H9 (cell line): ENCODE results near the gene GSE1. TPM values are rescaled to one million over a fixed set of nuclear protein-coding genes. Genes with fewer than 3 reads are reported as not detected.

Experiments used
- DNase-seq: peaks from one replicate; pipeline ENCODE4 v3.0.0-alpha.2; 2017
- H2AFZ ChIP-seq: one replicate; pipeline ENCODE4 v1.6.1; 2013; ENCODE audit warnings: mild to moderate bottlenecking, low read length, control low read depth, moderate library complexity
- H2AK5ac ChIP-seq: 2 replicates; pipeline ENCODE4 v1.6.1; 2013; ENCODE audit warnings: low read length, control low read depth, mixed read lengths; ENCODE audit not compliant: insufficient read length
- H2BK120ac ChIP-seq: one replicate; pipeline ENCODE4 v1.6.1; 2013; ENCODE audit warnings: low read depth, mild to moderate bottlenecking, low read length, control low read depth, inconsistent platforms; ENCODE audit not compliant: poor library complexity, severe bottlenecking
- H2BK12ac ChIP-seq: 2 replicates; pipeline ENCODE4 v1.6.1; 2013; ENCODE audit warnings: low read length, control low read depth, mixed read lengths, low read depth; ENCODE audit not compliant: insufficient read length
- H2BK15ac ChIP-seq: 2 replicates; pipeline ENCODE4 v1.6.1; 2013; ENCODE audit warnings: low read depth, low read length, control low read depth
- H2BK20ac ChIP-seq: one replicate; pipeline ENCODE4 v1.6.1; 2013; ENCODE audit warnings: low read depth, mild to moderate bottlenecking, low read length, control low read depth, inconsistent platforms; ENCODE audit not compliant: poor library complexity, severe bottlenecking
- H2BK5ac ChIP-seq: 2 replicates; pipeline ENCODE4 v1.6.1; 2013; ENCODE audit warnings: low read length, control low read depth, mixed read lengths; ENCODE audit not compliant: insufficient read length
- H3K14ac ChIP-seq: 2 replicates; pipeline ENCODE4 v1.6.1; 2013; ENCODE audit warnings: low read length, control low read depth; ENCODE audit not compliant: insufficient read depth
- H3K18ac ChIP-seq: 2 replicates; pipeline ENCODE4 v1.6.1; 2013; ENCODE audit warnings: low read depth, mild to moderate bottlenecking, mixed read lengths, low read length, control low read depth; ENCODE audit not compliant: insufficient read length
- H3K23ac ChIP-seq: 2 replicates; pipeline ENCODE4 v1.6.1; 2013; ENCODE audit warnings: low read length, control low read depth, mixed read lengths, low read depth; ENCODE audit not compliant: insufficient read length
- H3K23me2 ChIP-seq: 2 replicates; pipeline ENCODE4 v1.6.1; 2013; ENCODE audit warnings: low read depth, mild to moderate bottlenecking, mixed read lengths, low read length, control low read depth; ENCODE audit not compliant: insufficient read length, poor library complexity, severe bottlenecking
- H3K27ac ChIP-seq: 2 replicates; pipeline ENCODE4 v1.5.1; 2013; ENCODE audit warnings: low read length, control low read depth, mixed read lengths, low read depth; ENCODE audit not compliant: insufficient read length
- H3K27me3 ChIP-seq: 2 replicates; pipeline ENCODE4 v1.6.1; 2013; ENCODE audit warnings: low read length, control low read depth, inconsistent platforms; ENCODE audit not compliant: insufficient read depth
- H3K4ac ChIP-seq: 2 replicates; pipeline ENCODE4 v1.6.1; 2013; ENCODE audit warnings: low read depth, mild to moderate bottlenecking, control low read depth, inconsistent platforms, low read length, moderate library complexity
- H3K4me1 ChIP-seq: 2 replicates; pipeline ENCODE4 v1.6.1; 2013; ENCODE audit warnings: low read length, control low read depth, inconsistent platforms; ENCODE audit not compliant: insufficient read depth
- H3K4me2 ChIP-seq: 2 replicates; pipeline ENCODE4 v1.6.1; 2013; ENCODE audit warnings: low read length, control low read depth, mixed read lengths; ENCODE audit not compliant: insufficient read length, insufficient read depth
- H3K56ac ChIP-seq: 2 replicates; pipeline ENCODE4 v1.6.1; 2013; ENCODE audit warnings: low read depth, mild to moderate bottlenecking, mixed read lengths, low read length, control low read depth; ENCODE audit not compliant: insufficient read length
- H3K79me1 ChIP-seq: 2 replicates; pipeline ENCODE4 v1.6.1; 2013; ENCODE audit warnings: low read depth, mild to moderate bottlenecking, moderate library complexity, low read length, control low read depth, inconsistent platforms; ENCODE audit not compliant: insufficient read depth, poor library complexity, severe bottlenecking
- H3K79me2 ChIP-seq: 2 replicates; pipeline ENCODE4 v1.6.1; 2013; ENCODE audit warnings: low read length, control low read depth, inconsistent platforms; ENCODE audit not compliant: insufficient read depth
- H3K9ac ChIP-seq: 2 replicates; pipeline ENCODE4 v1.6.1; 2013; ENCODE audit warnings: low read length, control low read depth, mixed read lengths; ENCODE audit not compliant: insufficient read length; ENCODE audit errors: extremely low read depth
- H3K9me3 ChIP-seq: one replicate; pipeline ENCODE4 v1.6.1; 2013; ENCODE audit warnings: low read depth, low read length, inconsistent platforms; ENCODE audit not compliant: control insufficient read depth
- H3T11ph ChIP-seq: one replicate; pipeline ENCODE4 v1.6.1; 2013; ENCODE audit warnings: mild to moderate bottlenecking, low read length, control low read depth, inconsistent platforms
- H4K20me1 ChIP-seq: one replicate; pipeline ENCODE4 v1.6.1; 2013; ENCODE audit not compliant: control insufficient read depth, insufficient read length, insufficient read depth
- H4K5ac ChIP-seq: 2 replicates; pipeline ENCODE4 v1.6.1; 2013; ENCODE audit warnings: low read depth, mild to moderate bottlenecking, mixed read lengths, low read length, control low read depth; ENCODE audit not compliant: insufficient read length
- H4K8ac ChIP-seq: replicated peaks from 2 replicates; pipeline ENCODE4 v1.6.1; 2013; ENCODE audit warnings: low read length, control low read depth, mixed read lengths, low read depth; ENCODE audit not compliant: insufficient read length
- H4K91ac ChIP-seq: 2 replicates; pipeline ENCODE4 v1.6.1; 2013; ENCODE audit warnings: low read depth, mild to moderate bottlenecking, moderate library complexity, mixed read lengths, low read length, control low read depth; ENCODE audit not compliant: insufficient read length
- H3K27ac Mint-ChIP-seq, 3 experiments: 2 replicates in 2 of 3; 3 replicates in 1 of 3; pipeline ENCODE4 v1.8.0; 2020 to 2021; ENCODE audit warnings: mixed read lengths in 3 of 3, mild to moderate bottlenecking in 1 of 3, moderate library complexity in 1 of 3
- H3K27me3 Mint-ChIP-seq: 2 replicates; pipeline ENCODE4 v1.8.0; 2021; ENCODE audit warnings: low read depth, mild to moderate bottlenecking, moderate library complexity, mixed read lengths
- H3K36me3 Mint-ChIP-seq, 3 experiments: 2 replicates in 2 of 3; 3 replicates in 1 of 3; pipeline ENCODE4 v1.8.0; 2020 to 2021; ENCODE audit warnings: low read depth in 3 of 3, mixed read lengths in 3 of 3; ENCODE audit not compliant: insufficient read depth in 1 of 3
- H3K4me1 Mint-ChIP-seq, 2 experiments: 2 replicates each; pipeline ENCODE4 v1.8.0; 2020; ENCODE audit warnings: mixed read lengths in 2 of 2
- H3K4me3 Mint-ChIP-seq, 2 experiments: 2 replicates in 1 of 2; 3 replicates in 1 of 2; pipeline ENCODE4 v1.8.0; 2020 to 2021; ENCODE audit warnings: mild to moderate bottlenecking in 2 of 2, mixed read lengths in 2 of 2, moderate library complexity in 1 of 2
- H3K9me3 Mint-ChIP-seq, 2 experiments: 2 replicates in 1 of 2; 3 replicates in 1 of 2; pipeline ENCODE4 v1.8.0; 2020; ENCODE audit warnings: mild to moderate bottlenecking in 2 of 2, mixed read lengths in 2 of 2, moderate library complexity in 1 of 2
- CTCF ChIP-seq: fragments of 200-600 bp; sonication (generic); conservative IDR thresholded peaks from 3 replicates; pipeline ENCODE4 v1.8.0; 2021; ENCODE audit warnings: antibody characterized with exemption, mild to moderate bottlenecking
- WGBS: extraction: QIAGEN DNeasy Blood & Tissue Kit; methylation state at CpG from one replicate; pipeline ENCODE4 v1.1.7; 2013; ENCODE audit warnings: missing lambda C conversion rate, low lambda C conversion rate, mixed read lengths; ENCODE audit not compliant: insufficient read length; ENCODE audit errors: extremely low coverage; 5-methylcytosine and 5-hydroxymethylcytosine counted together
- total RNA-seq: library from RNA; stranded (reverse); gene quantifications from 2 replicates; pipeline ENCODE4 v1.2.1, GENCODE V29; 2021

Gene GSE1
- total RNA-seq, 1 experiment from 2014 or later = 125 TPM

GRCh38 chr16:85571563-85571812 lies 41.6 kb upstream of the GSE1 start:
- Histone ChIP-seq H3K79me1 (no peaks in the 10 kb centered on the region), H2BK5ac (no peak overlapping the region), H2BK15ac (no peak overlapping the region), H2AK5ac (no peak overlapping the region), H3K56ac (no peak overlapping the region), H3K79me2 (peaks cover 7% of the 10 kb centered on the region; the same call in 1 of the 2 replicates), H2BK120ac (no peak overlapping the region), H3K18ac (no peak overlapping the region), H2BK12ac (no peak overlapping the region), H3K9ac (no peak overlapping the region), H3K27me3 (no peaks in the 10 kb centered on the region), H3K9me3 (no peaks in the 10 kb centered on the region), H3K4me2 (no peak overlapping the region), H4K91ac (no peak overlapping the region), H3K27ac (no peak overlapping the region), H3K23me2 (no peaks in the 10 kb centered on the region), H3K4ac (no peak overlapping the region), H2AFZ (no peak overlapping the region), H2BK20ac (no peak overlapping the region), H3K23ac (no peak overlapping the region), H3K14ac (no peak overlapping the region), H3T11ph (no peak overlapping the region), H3K4me1 (peaks cover 5% of the 10 kb centered on the region; the same call in 1 of the 2 replicates), H4K20me1 (no peaks in the 10 kb centered on the region), H4K8ac (no peak overlapping the region), H4K5ac (no peak overlapping the region)
- Mint-ChIP-seq H3K4me1 (peaks cover 76 to 79% of the 10 kb centered on the region in 2 experiments), H3K36me3 (peaks cover 0 to 21% (median 4%) of the 10 kb centered on the region in 3 experiments; a peak in 5 of 7 replicates), H3K27me3 (peaks cover 3% of the 10 kb centered on the region), H3K9me3 (peaks cover 8 to 9% of the 10 kb centered on the region in 2 experiments; a peak in 4 of 5 replicates), H3K4me3 (no peak overlapping the region), H3K27ac (peak overlapping the region in 2 of 3 experiments; percentile 50 to 72; a peak in 3 of 7 replicates)
- no CpG with 5 or more reads among the region's 7 CpGs for WGBS
- no peak for TF ChIP-seq CTCF
- no peak for DNase-seq
